Glutamatergic neuron (in vitro differentiated cells): Measurements from ENCODE around the gene PRSS22. TPM values are rescaled to one million over a fixed set of nuclear protein-coding genes. Genes with fewer than 3 reads are reported as not detected.

Experiments
- DNase-seq: peaks from one replicate; pipeline ENCODE4 v3.0.0; 2022
- H3K27ac Mint-ChIP-seq: one replicate; pipeline ENCODE4 v1.8.0; 2020; ENCODE audit warnings: mild to moderate bottlenecking, mixed read lengths, inconsistent platforms; ENCODE audit not compliant: unreplicated experiment
- H3K27me3 Mint-ChIP-seq: one replicate; pipeline ENCODE4 v1.8.0; 2020; ENCODE audit warnings: mild to moderate bottlenecking, moderate library complexity, mixed read lengths, inconsistent platforms; ENCODE audit not compliant: unreplicated experiment
- H3K36me3 Mint-ChIP-seq: one replicate; pipeline ENCODE4 v1.8.0; 2020; ENCODE audit warnings: mild to moderate bottlenecking, mixed read lengths, inconsistent platforms; ENCODE audit not compliant: unreplicated experiment
- H3K4me1 Mint-ChIP-seq: one replicate; pipeline ENCODE4 v1.8.0; 2020; ENCODE audit warnings: mild to moderate bottlenecking, low read depth, mixed read lengths, inconsistent platforms; ENCODE audit not compliant: unreplicated experiment
- H3K4me3 Mint-ChIP-seq: one replicate; pipeline ENCODE4 v1.8.0; 2020; ENCODE audit warnings: mild to moderate bottlenecking, mixed read lengths, inconsistent platforms; ENCODE audit not compliant: unreplicated experiment
- H3K9me3 Mint-ChIP-seq: one replicate; pipeline ENCODE4 v1.8.0; 2020; ENCODE audit warnings: mild to moderate bottlenecking, moderate library complexity, mixed read lengths, inconsistent platforms; ENCODE audit not compliant: unreplicated experiment
- CTCF ChIP-seq: fragments of 200-600 bp; sonication (generic); IDR thresholded peaks from one replicate; pipeline ENCODE4 v1.5.0; 2021; ENCODE audit not compliant: partially characterized antibody, unreplicated experiment
- total RNA-seq: library from RNA; stranded (reverse); fragmentation: NEBNext Ultra II Directional; extraction: Animal tissue kit (Norgen Biotek cat#: 25700); gene quantifications from one replicate; pipeline ENCODE4 v1.2.1, GENCODE V29; 2021; ENCODE audit not compliant: unreplicated experiment

Gene PRSS22
- total RNA-seq, 1 donor from 2014 or later, result not detected

DNA sequence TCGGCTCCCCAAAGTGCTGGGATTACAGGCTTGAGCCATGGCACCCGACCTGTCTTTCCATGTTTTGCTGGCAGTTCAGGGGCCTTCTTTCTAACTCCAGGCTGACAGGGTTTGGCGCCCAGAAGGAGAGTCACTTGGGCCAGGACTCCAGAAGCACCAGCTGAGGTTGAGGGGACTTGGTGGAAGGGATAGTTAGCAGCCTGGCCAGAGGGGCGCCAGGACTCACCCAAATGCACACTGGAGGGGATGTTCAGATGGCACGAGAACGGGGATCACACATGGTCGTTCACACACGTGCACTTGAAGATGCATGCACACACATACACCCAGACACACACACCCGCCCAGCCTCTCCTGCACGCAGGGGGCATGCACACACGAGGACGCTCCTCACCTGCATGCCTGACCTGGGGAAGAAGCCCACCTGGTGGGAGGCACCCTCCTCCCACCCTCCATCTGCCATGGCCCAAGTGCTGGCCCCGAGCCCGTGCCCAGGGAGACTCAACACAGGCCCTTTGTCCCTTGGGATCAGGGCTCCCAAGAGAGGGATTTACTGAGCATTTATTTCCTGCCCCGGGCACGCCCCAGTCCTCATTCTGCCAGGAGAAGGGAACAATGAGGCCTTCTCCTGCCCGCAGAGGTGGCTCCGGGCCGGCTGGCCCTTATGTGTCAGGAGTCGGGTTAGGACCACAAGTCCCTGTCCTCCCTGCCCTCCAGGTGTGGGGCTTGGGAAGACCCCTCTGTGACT, 43.2 kb downstream of the PRSS22 start:
- H3K4me1 Mint-ChIP-seq, result peaks cover 3% of the 10 kb centered on the region
- H3K27me3 Mint-ChIP-seq, result peaks cover 5% of the 10 kb centered on the region
- H3K9me3 Mint-ChIP-seq, result peaks cover 6% of the 10 kb centered on the region
- no peak overlapping the region for H3K27ac Mint-ChIP-seq
- H3K4me3 Mint-ChIP-seq, result no peak overlapping the region
- no peak for DNase-seq
- TF ChIP-seq CTCF, result no peak
- H3K36me3 Mint-ChIP-seq, result no peaks in the 10 kb centered on the region

DNA sequence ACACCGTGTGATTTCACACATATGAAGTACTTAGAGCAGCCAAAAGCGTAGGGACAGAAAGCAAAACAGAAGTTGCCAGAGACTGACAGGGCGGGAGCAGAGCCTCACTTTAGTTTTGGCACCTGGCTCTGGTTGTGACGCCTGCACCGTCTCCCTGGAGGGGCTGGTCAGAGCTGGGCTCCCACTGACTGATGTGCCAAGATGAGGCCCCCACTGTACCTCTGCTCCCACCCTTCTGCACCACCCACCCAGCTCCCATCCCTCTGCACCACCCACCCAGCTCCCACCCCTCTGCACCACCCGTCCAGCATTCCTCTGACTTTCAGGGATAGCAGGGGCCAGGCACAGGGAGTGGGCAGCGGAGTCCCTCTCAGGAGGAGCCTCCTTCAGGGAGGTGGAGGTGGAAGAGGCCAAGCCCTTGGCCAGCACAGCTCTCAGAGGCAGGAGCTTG, 44.2 kb downstream of the PRSS22 start:
- peaks cover 5% of the 10 kb centered on the region for H3K27me3 Mint-ChIP-seq
- DNase-seq, result no peak
- no peak overlapping the region for H3K27ac Mint-ChIP-seq
- H3K9me3 Mint-ChIP-seq, result peaks cover 9% of the 10 kb centered on the region
- H3K4me1 Mint-ChIP-seq, result peaks cover 3% of the 10 kb centered on the region
- TF ChIP-seq CTCF, result no peak
- H3K4me3 Mint-ChIP-seq, result no peak overlapping the region
- H3K36me3 Mint-ChIP-seq, result peaks cover 6% of the 10 kb centered on the region

DNA sequence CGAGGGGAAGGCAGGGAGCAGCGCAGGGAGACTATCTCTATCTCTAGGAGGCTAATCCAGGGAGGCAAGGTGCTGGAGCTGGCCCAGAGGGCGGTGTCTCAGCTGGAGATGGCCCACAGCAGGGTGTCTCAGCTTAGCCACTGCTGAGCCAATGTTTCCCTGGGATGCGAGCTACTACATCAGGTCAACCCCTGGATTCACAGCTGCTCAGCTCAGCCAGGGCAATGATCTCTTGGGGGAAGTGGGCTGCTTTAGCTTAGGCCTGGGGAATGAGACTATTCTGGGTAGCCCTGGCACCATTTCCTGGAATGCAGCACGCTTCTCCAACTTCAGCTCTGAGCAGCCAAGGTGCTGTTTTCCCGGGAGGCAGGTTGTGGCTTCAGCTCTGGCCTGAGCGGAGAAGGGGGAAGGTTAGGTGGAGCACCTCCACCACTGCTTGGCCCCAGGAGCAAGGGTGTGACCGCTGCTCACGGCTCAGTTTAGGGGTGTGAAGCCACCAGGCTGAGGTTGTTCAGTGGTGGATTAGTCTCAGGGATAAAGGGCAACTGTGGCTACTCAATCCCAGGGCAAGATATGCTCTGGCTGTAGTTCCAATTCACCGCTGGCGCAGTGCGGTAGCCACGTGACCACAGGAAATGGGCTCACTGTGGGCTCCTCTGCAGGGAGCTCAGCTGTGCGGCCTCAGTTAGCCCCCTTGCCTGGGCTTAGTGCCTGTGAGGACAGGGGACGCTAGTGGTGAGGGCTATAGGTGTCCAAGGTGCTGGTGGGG, 46.1 kb downstream of the PRSS22 start:
- no peaks in the 10 kb centered on the region for H3K4me1 Mint-ChIP-seq
- peaks cover 10% of the 10 kb centered on the region for H3K9me3 Mint-ChIP-seq
- no peak overlapping the region for H3K4me3 Mint-ChIP-seq
- H3K27ac Mint-ChIP-seq, result no peak overlapping the region
- no peak for TF ChIP-seq CTCF
- no peak for DNase-seq
- peaks cover 6% of the 10 kb centered on the region for H3K36me3 Mint-ChIP-seq
- peaks cover 5% of the 10 kb centered on the region for H3K27me3 Mint-ChIP-seq

DNA sequence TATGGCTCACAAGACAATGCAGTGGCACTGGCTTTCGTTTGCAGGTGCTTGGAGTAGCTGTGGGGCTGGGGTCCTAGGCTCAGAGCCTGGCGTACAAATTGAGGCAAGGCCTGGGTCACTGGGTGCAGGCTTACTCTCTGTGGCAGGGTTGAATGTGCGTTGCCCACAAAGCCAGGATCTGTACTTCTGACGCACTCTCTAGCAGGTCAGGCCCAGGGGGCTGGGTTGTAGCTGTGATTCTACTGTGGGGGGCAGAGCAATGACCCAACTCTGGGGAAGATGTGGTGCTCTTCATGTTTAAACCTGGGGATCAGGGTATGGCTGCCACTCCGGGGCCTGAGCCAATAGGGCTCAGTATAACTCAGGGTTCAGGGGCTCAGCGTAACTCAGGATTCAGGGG, 47.3 kb downstream of the PRSS22 start:
- DNase-seq, result no peak
- Mint-ChIP-seq H3K9me3 (peaks cover 10% of the 10 kb centered on the region), H3K27ac (no peak overlapping the region), H3K4me1 (no peaks in the 10 kb centered on the region), H3K4me3 (no peak overlapping the region), H3K36me3 (peaks cover 6% of the 10 kb centered on the region), H3K27me3 (peaks cover 5% of the 10 kb centered on the region)
- TF ChIP-seq CTCF, result no peak
